ENCODE data around the gene SLC25A11.
"Not testable (repeated sequence)": the region's sequence is repeated elsewhere in the genome, so short reads cannot be mapped to it uniquely, and the experiment has no call there.

Gene SLC25A11

GRCh38 chr17:4928881-4929280 lies 11.0 kb downstream of the SLC25A11 start:
- TF ChIP-seq EZH2phosphoT487 (IDR thresholded peaks at IDR 0.05; ENCODE audit: low read depth) (no peak), CTCF (IDR thresholded peaks at IDR 0.05; ENCODE audit: low read depth, low read length) (no peak)
- Histone ChIP-seq H3K36me3 (replicated peaks; ENCODE audit: low read depth, low read length) (no peaks in the 10 kb centered on the region), H3K9ac (ENCODE audit: low read length) (no peak overlapping the region), H3K4me2 (ENCODE audit: low read length) (no peak overlapping the region), H3K79me2 (ENCODE audit: low read length) (no peaks in the 10 kb centered on the region), H4K20me1 (ENCODE audit: insufficient read depth, low read length) (no peaks in the 10 kb centered on the region), H3K27me3 (ENCODE audit: low read depth, low read length) (no peaks in the 10 kb centered on the region), H2AFZ (ENCODE audit: low read depth, low read length) (no peak overlapping the region), H3K27ac (ENCODE audit: low read length) (no peak overlapping the region), H3K4me3 (ENCODE audit: low read length) (no peak overlapping the region), H3K4me1 (ENCODE audit: low read length) (no peaks in the 10 kb centered on the region), H3K9me3 (ENCODE audit: insufficient read depth, low read length) (no peaks in the 10 kb centered on the region)

- H3K9me3 ChIP-seq (ENCODE audit: insufficient read depth, low read length); H4K20me1 ChIP-seq (ENCODE audit: insufficient read depth, low read length); H3K36me3 ChIP-seq (replicated peaks; ENCODE audit: low read depth, low read length); H3K4me2 ChIP-seq (ENCODE audit: low read length); H3K9ac ChIP-seq (ENCODE audit: low read length); H3K4me1 ChIP-seq (ENCODE audit: low read length); H3K27me3 ChIP-seq (ENCODE audit: low read depth, low read length); H3K79me2 ChIP-seq (ENCODE audit: low read length); H3K27ac ChIP-seq (ENCODE audit: low read length); H2AFZ ChIP-seq (ENCODE audit: low read depth, low read length); H3K4me3 ChIP-seq (ENCODE audit: low read length): not testable (repeated sequence)
Observed at GRCh38 chr17:4926577-4927335, 13.1 kb downstream of the SLC25A11 start.

DNA sequence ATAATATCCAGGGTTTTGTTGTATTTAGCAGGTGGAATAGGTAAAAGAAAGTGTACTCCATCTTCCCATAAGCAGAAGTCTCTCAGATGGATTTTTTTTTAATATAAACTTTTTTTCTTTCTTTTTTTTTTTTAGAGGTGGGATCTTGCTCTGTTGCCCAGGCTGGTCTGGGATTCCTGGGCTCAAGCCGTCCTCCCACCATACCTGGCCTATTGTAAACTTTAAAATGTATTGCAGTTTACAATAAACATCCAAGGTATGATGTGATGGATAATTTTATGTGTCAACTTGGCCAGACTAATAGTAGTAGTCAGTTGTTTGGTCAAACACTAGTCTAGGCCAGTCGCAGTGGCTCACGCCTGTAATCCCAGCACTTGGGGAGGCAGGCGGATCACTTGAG lies 18.5 kb downstream of the SLC25A11 start:
- TF ChIP-seq EZH2phosphoT487 (IDR thresholded peaks at IDR 0.05; ENCODE audit: low read depth) (no peak), CTCF (IDR thresholded peaks at IDR 0.05; ENCODE audit: low read depth, low read length) (no peak)
- no peak overlapping the region for H3K27ac ChIP-seq (ENCODE audit: low read length)
- no peaks in the 10 kb centered on the region for H3K27me3 ChIP-seq (ENCODE audit: low read depth, low read length)

DNA sequence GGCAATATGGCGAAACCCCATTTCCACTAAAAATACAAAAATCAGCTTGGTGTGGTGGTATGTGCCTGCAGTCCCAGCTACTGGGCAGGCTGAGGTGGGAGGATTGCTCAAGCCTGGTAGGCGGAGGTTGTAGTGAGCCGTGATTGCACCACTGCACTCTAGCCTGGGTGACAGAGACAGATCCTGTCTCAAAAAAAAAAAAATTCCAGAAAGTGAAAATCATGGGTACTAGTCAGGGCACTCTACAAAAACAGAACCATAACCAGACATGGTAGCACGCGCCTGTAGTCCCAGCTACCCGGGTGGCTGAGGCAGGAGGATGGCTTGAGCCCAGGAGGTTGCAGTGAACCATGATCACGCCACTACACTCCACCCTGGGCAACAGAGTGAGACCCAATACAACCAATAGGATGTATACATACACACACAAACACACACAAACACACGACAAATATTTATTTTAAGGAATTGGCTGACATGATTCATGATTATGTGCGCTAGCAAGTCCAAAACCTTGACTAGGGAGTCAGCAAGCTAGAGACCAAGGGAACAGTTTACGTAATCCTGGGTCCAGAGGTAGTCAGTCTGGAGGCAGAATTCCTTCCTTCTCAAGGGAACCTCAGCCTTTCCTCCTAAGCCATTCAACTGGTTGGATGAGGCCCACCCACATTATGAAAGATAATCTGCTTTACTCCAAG lies 19.3 kb downstream of the SLC25A11 start:
- Histone ChIP-seq H4K20me1 (ENCODE audit: insufficient read depth, low read length) (no peaks in the 10 kb centered on the region), H3K36me3 (replicated peaks; ENCODE audit: low read depth, low read length) (no peaks in the 10 kb centered on the region), H3K4me1 (ENCODE audit: low read length) (no peaks in the 10 kb centered on the region), H3K9ac (ENCODE audit: low read length) (no peak overlapping the region), H3K79me2 (ENCODE audit: low read length) (no peaks in the 10 kb centered on the region), H3K4me3 (ENCODE audit: low read length) (no peak overlapping the region), H3K4me2 (ENCODE audit: low read length) (no peak overlapping the region), H3K9me3 (ENCODE audit: insufficient read depth, low read length) (no peaks in the 10 kb centered on the region), H3K27ac (ENCODE audit: low read length) (no peak overlapping the region), H3K27me3 (ENCODE audit: low read depth, low read length) (no peaks in the 10 kb centered on the region), H2AFZ (ENCODE audit: low read depth, low read length) (no peak overlapping the region)
- no peak for TF ChIP-seq CTCF (IDR thresholded peaks at IDR 0.05; ENCODE audit: low read depth, low read length)
- TF ChIP-seq EZH2phosphoT487 (IDR thresholded peaks at IDR 0.05; ENCODE audit: low read depth): no peak

More for the DNA sequence above, 18.5 kb downstream of the SLC25A11 start:
- Histone ChIP-seq H3K4me3 (ENCODE audit: low read length) (no peak overlapping the region), H3K79me2 (ENCODE audit: low read length) (no peaks in the 10 kb centered on the region), H3K4me1 (ENCODE audit: low read length) (no peaks in the 10 kb centered on the region), H2AFZ (ENCODE audit: low read depth, low read length) (no peak overlapping the region), H3K9me3 (ENCODE audit: insufficient read depth, low read length) (no peaks in the 10 kb centered on the region), H3K4me2 (ENCODE audit: low read length) (no peak overlapping the region), H3K36me3 (replicated peaks; ENCODE audit: low read depth, low read length) (no peaks in the 10 kb centered on the region), H4K20me1 (ENCODE audit: insufficient read depth, low read length) (no peaks in the 10 kb centered on the region), H3K9ac (ENCODE audit: low read length) (no peak overlapping the region)

Data from OCI-LY3 (cell line).